Activated CD4-positive, alpha-beta T cell treated with anti-CD3 and anti-CD28 coated beads, Interleukin-2, amount 50 U/mL, for 24 hours (primary cell): Measurements from ENCODE around the gene SPRYD3.
A peak's percentile ranks its signal among the peaks of the same experiment; 100 is the strongest.

ENCODE experiments used
- DNase-seq, 2 donors: peaks; one replicate each; pipeline ENCODE4 v3.0.0-alpha.2; 2020; ENCODE audit warnings: low read depth in 1 of 2, low spot score in 1 of 2

Gene SPRYD3

DNA sequence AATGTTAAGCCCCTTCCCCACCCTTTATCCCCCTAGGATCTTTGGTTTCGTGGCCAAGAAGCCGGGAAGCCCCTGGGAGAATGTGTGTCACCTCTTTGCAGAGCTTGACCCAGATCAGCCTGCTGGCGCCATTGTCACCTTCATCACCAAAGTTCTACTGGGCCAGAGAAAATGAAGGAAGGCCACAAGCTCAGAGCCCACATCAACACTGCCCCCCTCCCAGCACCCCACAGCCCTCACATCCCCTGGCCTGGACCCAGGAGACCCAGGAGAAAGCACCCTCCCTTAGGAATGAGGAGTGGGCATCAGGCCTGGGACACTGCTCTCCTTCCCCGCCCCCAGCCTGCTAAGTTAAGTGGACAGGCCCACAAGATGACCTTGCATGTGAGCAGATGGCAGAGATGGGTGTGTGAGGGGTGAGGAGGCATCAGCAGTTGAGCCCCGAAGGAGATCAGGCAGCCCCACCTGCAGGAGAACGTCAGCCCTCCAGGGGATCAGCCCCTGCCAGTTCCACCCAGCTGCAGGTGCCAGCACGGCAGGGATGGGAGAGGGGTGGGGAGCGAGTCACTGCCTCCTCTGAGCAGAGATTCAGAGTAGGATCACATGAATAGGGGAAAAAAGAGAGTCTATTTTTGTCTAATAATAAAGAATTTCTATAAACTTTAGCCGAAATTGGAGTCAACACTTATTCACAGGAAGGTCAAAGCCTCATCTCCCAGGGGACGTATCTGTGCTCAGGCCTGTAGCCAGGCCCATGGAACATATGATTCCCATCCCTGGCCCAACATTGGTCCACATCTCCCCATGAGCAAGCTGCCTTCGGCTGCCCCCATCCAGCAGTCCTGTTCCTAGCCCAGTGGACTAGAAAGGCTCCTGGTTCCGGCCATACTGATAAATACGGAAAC lies 15.2 kb downstream of the SPRYD3 start:
- no peak for DNase-seq

DNA sequence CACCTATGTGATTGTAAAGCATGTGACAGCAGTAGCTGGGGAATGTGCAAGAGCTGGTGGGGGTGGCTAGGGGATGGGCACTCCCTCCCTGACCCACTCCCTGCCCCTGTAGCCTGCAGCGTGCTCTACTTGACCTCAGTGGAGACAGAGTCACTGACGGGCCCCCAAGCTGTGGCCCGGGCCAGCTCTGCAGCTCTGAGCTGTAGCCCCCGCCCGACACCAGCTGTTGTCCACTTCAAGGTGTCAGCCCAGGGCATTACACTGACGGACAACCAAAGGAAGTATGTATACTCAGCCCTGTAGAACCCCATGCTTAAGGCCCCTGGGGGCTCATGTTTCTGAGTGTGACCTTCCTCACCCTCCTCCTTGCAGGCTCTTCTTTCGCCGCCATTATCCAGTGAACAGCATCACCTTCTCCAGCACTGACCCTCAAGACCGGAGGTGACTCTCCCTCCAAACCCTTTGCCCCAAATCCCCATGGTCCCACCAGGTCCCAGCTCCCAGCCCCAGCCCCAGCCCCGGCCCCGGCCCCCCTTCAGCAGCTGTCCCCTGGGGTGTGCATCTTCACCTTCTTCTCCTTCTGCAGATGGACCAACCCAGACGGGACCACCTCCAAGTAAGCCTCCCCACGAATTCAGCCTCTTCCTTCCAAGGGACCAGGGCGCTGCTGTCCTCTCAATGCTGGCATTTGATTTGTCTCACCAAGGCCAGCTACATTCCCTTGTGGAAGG lies 16.0 kb downstream of the SPRYD3 start:
- no peak for DNase-seq

DNA sequence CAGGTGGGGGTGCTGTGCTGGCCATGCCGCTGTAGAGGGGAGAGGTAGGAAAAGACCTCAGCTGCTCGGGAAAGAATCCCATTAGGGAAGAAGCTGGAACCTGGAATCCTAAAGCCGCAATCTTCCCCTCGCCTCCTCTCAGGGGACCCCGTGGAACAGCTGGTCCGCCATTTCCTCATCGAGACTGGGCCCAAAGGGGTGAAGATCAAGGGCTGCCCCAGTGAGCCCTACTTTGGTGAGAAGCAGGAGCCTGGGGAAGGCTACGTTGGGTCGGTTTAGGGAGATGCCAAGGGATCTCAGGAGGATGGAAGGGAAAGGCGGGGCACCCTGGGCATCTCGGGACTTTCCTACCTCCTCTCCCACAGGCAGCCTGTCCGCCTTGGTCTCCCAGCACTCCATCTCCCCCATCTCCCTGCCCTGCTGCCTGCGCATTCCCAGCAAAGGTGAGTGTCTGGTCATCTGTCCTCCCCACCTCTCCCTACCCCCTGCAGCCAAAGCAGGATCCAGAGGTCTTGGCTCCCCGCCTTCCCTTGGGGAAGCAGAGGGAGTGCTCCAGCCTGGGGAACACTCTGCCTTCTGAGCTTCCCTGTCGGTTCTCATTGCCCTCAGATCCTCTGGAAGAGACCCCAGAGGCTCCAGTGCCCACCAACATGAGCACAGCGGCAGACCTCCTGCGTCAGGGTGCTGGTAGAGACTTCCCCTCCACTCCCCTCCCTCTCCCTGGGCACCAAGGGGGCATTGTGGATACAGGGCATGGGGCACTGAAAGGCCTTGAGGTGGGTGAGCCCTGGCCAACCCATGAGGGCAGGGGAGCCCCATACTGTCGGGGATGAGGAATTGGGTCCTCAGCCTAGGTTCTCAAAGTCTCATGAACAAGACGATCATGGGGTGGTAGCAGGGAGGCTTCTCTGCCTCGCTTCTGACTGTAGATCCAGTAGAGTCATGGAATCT lies 16.9 kb downstream of the SPRYD3 start:
- DNase-seq, result no peak

DNA sequence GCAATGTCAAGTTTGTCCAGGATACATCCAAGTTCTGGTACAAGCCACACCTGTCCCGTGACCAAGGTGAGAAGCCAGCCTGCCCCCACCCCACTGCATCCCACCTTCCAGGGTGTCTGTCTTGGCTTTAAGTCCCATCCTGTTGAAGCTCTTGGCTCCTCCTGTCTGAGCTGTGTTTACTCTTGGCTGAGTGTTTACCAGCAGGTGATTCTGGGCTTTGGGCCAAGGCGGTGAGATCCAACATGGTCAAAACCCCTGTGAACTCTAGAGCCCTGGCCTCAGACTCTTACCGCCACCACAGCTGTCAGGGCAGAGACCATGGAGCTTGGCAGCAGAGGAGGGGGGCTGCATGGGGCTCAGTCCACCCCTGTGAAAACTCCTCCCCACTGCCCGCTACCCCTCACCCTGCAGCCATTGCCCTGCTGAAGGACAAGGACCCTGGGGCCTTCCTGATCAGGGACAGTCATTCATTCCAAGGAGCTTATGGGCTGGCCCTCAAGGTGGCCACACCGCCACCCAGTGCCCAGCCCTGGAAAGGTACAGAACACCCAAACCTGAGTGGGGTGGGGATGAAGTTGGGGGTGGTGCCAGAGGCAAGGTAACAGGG lies 17.7 kb downstream of the SPRYD3 start:
- no peak for DNase-seq

DNA sequence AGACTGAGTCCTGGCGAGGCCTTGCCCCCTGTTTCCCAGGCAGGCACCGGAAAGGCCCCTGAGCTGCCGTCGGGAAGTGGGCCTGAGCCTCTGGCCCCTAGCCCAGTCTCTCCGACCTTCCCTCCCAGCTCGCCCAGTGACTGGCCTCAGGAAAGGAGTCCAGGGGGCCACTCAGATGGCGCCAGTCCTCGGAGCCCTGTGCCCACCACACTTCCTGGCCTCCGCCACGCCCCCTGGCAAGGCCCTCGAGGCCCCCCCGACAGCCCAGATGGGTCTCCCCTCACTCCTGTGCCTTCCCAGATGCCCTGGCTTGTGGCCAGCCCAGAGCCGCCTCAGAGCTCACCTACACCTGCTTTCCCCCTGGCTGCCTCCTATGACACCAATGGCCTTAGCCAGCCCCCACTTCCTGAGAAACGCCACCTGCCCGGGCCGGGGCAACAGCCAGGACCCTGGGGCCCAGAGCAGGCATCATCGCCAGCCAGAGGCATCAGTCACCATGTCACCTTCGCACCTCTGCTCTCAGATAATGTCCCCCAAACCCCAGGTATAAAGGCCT lies 18.4 kb downstream of the SPRYD3 start:
- DNase-seq, result no peak

DNA sequence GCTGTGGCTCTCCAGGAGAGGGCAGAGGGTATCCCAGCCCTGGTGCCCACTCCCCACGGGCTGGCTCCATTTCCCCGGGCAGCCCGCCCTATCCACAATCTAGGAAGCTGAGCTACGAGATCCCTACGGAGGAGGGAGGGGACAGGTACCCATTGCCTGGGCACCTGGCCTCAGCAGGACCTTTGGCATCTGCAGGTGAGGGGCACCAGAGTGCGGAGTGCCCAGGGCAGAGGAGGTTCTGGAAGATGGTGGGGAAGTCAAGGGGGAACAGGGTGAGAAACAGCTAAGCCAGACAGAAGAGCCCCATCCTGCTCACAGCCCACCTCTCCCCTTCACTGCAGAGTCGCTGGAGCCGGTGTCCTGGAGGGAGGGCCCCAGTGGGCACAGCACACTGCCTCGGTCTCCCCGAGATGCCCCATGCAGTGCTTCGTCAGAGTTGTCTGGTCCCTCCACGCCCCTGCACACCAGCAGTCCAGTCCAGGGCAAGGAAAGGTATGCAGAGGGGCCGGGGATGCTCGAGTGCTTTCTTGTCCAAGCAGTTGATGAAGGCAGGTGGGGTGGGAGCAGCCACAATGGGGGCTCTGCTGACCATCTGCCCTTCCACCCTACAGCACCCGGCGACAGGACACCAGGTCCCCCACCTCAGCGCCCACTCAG lies 19.0 kb downstream of the SPRYD3 start:
- no peak for DNase-seq

DNA sequence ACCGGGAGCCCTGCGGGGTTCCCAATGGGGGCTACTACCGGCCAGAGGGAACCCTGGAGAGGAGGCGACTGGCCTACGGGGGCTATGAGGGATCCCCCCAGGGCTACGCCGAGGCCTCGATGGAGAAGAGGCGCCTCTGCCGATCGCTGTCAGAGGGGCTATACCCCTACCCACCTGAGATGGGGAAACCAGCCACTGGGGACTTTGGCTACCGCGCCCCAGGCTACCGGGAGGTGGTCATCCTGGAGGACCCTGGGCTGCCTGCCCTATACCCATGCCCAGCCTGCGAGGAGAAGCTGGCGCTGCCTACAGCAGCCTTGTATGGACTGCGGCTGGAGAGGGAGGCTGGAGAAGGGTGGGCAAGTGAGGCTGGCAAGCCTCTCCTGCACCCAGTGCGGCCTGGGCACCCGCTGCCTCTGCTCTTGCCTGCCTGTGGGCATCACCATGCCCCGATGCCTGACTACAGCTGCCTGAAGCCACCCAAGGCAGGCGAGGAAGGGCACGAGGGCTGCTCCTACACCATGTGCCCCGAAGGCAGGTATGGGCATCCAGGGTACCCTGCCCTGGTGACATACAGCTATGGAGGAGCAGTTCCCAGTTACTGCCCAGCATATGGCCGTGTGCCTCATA lies 19.6 kb downstream of the SPRYD3 start:
- no peak for DNase-seq

DNA sequence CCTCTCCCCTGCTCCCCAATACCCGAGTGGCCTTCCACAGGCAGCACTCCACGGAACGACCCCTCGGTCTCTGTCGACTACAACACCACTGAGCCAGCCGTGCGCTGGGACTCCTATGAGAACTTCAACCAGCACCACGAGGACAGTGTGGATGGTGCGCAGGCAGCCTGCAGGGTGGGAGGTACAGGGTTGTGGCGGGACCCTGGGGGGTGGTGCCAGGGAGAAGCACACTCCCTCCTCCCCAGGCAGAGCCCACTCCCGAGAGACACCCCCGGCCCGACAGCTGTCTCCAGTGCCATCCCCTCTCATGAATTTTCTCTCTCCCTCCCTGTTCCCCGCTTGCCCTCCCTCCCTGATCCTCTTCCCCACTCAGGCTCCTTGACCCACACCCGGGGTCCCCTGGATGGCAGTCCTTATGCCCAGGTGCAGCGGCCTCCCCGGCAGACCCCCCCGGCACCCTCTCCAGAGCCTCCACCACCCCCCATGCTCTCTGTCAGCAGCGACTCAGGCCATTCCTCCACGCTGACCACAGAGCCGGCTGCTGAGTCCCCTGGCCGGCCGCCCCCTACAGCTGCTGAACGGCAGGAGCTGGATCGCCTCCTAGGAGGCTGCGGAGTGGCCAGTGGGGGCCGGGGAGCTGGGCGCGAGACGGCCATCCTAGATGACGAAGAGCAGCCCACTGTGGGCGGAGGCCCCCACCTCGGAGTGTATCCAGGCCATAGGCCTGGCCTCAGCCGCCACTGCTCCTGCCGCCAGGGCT lies 20.3 kb downstream of the SPRYD3 start:
- no peak for DNase-seq

DNA sequence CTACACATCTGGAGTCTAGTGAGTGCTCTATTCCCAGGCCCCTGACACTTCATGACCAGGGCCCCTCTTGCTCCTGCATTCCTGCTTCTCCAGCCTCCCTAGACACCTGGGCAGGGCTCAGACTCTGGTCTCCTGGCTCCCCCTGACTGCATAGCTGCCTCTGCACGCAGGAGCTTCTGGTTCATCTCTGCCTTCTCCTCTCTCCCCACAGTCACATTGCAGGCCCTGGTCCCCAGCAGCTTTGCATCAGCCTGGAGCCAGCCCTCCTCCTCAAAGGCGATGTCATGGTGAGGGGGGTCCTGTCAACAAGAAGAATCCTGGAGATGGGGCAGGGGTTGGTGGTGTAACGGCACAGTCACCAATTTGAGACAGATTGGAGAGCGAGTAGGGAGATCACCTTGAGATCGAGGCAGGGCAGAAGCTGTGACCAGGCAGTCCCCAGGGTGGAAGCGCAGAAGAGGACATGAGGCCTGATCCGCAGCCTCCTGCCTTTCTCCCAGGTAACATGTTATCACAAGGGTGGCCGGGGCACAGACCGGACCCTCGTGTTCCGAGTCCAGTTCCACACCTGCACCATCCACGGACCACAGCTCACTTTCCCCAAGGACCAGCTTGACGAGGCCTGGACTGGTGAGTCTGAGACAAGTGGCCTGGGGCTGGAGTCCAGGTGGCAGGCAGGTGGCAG lies 21.2 kb downstream of the SPRYD3 start:
- no peak for DNase-seq

DNA sequence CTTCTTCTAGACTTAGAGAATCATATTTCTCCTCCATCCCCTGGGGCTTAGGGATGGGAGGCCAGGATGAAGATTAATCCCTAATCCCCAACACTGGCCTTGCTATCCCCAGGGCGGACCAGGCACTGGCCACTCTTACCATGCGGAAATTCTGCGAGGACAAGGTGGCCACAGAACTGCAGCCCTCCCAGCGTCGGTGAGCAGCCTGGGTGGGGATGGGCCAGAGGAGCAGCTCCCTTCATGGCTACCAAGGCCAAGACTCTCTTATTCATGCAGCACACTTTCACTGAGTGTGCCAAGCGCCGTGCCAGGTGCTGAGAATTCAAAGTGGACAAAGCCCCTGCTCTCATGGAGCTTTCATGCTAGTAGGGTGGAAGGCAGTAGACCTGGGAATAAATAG lies 22.3 kb downstream of the SPRYD3 start:
- DNase-seq, result no peak

DNA sequence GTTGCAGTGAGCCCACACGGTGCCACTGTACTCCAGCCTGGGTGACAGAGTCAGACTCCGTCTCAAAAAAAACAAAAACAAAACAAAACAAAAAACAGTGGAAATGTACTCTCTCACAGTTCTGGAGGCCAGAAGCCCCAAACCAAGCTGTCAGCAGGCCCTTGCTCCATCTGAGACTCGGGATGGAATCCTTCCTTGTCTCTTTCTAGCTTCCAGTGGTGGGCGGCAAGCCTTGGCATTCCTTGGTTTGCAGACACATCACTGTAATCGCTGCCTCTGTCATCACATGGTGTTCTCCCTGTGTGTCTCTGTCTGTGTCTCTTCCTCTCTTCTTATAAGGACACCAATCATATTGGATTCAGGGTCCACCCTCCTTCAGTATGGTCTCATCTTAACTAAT lies 22.9 kb downstream of the SPRYD3 start:
- DNase-seq, result no peak

DNA sequence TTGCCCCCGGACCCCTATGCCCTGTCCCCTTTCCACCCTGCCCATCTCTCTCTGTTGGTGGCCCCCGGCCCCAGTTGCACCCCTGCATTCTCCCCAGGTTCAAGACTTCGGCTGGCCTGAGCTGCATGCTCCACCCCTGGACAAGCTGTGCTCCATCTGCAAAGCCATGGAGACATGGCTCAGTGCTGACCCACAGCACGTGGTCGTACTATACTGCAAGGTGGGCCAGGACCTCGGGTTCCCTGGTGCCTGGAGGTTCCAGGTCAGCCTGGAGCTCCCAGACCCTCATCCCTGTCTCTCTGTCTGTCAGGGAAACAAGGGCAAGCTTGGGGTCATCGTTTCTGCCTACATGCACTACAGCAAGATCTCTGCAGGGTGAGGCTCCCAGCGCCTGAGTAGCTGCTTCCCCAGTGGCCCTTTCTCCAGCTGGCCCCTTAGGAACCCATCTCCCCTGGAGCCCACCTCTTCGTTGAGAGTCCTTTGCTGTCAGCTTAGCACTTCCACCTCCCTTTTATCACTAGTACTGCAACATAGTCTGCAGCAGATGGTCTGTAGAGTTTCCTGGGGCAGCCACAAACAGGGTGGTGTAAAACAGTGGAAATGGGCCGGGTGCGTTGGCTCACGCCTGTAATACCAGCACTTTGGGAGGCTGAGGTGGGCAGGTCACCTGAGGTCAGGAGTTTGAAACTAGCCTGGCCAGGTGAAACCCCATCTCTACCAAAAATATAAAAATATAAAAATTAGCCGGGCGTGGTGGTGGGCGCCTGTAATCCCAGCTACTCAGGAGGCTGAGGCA lies 23.5 kb downstream of the SPRYD3 start:
- DNase-seq, result no peak

DNA sequence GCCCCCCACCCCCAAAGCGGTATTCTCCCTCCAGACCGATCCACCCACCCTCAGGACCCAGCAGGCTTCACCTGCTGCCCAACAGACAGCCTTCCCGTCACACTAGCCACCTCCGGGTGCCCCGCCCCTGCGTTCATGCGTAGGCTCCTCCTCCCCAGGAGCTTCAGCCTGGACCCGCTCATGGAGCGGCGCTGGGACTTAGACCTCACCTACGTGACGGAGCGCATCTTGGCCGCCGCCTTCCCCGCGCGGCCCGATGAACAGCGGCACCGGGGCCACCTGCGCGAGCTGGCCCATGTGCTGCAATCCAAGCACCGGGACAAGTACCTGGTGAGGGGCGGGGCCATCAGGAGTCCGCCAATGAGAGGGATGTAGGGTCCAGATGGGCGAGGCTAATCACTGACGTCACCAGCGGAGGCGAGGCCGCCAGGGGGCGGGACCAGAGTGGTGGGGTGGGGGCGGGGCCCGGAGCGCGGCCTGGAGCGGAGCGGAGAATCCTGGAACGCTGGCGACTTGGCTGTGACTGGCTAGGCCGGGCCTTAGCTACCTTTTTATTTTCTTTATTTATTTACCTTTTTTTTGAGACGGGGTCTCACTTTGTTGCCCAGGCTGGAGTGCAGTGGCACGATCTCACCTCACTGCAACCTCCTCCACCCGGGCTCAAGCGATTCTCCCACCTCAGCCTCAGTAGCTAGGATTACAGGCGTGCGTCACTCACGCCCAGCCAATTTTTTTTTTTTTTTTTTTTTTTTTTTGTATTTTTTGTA lies 24.9 kb downstream of the SPRYD3 start:
- peak; percentile 87 to 91 for DNase-seq

DNA sequence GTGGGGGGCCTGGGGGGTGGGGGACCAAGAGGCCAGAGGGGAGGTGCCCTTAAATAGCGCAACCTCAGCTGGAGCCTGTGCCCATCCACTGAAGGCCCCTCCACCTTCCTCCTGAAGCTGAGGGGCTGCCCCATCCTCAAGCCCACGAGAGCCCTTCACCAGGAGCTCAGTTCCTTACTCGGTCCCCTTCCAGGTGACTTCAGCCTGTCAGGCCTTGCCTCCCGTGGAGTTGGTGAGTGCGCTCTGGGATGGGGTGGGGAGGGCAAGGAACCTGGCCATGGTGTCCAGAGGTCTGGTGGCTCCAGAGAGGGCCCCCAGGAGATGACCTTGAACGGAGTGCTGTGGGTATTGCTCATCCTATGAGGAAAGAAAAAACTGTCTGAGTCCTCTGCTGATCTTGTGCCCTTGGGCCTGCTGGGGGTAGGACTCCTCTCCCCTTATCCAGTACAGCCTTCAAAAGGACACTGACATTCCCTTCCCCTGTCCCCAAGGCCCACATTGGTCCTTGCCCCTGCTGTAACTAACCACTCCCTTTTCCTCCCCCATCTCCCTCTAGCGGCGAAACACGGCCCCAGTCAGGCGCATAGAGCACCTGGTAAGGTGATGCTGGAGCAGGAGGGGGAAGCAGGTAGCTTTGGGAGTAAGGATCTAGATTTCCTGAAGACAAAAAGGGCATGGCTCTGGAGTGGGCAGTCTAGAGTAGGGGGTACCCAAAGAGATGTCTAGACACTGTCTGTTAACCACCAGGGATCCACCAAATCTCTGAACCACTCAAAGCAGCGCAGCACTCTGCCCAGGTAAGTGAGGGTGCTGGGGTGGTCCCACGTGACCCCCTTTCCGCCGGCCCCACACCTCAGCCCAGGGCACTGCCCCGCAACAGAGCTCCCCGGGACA lies 25.7 kb downstream of the SPRYD3 start:
- DNase-seq, result peak in 1 of 2 donors; percentile 30

DNA sequence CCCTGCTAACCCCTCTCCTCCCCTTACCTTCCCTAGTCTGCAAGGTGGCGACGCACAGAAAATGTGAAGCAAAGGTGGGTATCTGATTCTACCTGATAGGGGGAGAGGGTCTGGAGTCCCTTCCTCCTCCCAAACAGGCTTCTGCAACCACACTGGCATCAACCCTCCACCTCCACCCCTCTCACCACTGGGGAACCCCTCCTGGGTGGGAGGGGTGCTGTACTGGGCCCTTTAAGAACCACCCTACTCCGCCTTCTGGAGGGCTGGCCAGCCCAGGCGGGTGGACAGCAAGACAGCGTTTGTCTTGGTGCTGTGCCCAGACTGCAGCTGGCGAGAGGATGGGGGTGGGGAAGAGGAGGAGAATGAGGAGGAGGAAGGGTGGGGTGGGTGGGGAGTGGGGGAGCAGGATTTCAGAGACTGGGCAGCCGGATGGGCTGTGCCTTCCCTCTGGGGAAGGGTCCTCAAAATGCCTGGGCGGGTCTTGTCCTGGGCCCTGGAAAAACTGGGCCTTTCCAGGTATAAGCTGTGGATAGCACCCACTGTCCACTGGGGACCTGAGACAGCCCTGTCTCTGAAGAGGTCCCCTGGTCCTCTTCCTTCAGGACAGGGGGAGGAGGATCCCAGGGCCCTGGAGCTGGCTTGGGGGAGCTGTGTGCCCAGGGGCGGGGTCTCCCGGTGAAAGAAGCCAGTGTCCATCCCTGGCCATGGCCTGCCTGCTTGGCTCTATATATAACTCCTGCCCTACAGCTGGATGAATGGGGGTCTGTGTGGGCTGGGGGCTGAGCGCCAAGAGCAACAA lies 26.6 kb downstream of the SPRYD3 start:
- no peak for DNase-seq
